Hepatocyte (in vitro differentiated cells): ENCODE measurements around the gene COL20A1.

ENCODE experiments used
- EZH2 ChIP-seq: fragments of 200-600 bp; sonication (generic); IDR thresholded peaks from 2 replicates; pipeline ENCODE4 v1.6.1; 2016; ENCODE audit warnings: antibody characterized with exemption, mild to moderate bottlenecking, borderline replicate concordance
- EZH2phosphoT487 ChIP-seq: fragments of 200-600 bp; sonication (generic); IDR thresholded peaks from one replicate; pipeline ENCODE4 v1.6.1; 2018; ENCODE audit warnings: antibody characterized with exemption, mild to moderate bottlenecking, low read depth, moderate library complexity; ENCODE audit not compliant: unreplicated experiment, severe bottlenecking
- TF ChIP-seq, protein P1 (sequence below): fragments of 200-600 bp; sonication (generic); IDR thresholded peaks from 2 replicates; pipeline ENCODE4 v1.5.1; 2016; ENCODE audit warnings: antibody characterized with exemption, mild to moderate bottlenecking; ENCODE audit not compliant: poor library complexity

DNA sequence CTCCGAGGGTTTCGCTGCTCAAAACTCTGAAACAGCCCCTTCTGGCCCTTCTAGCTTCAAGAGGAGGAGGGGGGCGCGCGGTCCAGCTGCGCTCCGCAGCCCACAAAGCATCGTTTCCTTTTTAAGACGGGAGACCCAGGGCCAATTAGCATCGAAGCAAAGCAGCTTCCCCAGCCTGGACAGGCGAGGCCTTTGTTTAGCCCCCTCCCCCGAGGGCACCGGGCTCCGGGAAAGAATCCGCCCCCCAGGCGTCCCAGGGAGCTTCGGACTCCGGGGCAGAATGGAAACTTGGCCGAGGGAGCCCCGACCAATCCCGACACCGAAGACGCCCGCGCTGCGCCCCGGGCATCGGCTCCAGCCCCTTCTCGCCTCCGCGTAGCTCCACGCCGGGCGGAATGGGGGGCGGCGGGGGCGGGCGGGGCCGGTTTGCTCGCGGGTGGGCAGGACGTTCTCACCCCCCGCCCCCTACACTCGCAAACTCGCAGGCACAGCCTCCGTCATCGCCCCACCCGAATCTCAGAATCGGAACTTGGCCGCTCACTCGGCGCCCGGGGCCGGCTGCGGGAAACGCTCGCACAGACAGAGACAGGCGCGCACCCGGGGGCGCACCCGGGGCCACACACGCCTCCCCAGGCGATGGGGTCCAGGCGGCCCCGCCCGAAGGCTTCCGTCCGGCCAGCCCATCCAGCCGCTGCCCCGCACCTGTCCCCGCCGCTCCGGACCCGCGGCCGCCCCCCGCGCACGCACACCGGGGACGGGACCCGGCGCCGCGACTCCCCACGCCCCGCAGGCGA, 39.4 kb upstream of the COL20A1 start:
- TF ChIP-seq, protein P1, sequence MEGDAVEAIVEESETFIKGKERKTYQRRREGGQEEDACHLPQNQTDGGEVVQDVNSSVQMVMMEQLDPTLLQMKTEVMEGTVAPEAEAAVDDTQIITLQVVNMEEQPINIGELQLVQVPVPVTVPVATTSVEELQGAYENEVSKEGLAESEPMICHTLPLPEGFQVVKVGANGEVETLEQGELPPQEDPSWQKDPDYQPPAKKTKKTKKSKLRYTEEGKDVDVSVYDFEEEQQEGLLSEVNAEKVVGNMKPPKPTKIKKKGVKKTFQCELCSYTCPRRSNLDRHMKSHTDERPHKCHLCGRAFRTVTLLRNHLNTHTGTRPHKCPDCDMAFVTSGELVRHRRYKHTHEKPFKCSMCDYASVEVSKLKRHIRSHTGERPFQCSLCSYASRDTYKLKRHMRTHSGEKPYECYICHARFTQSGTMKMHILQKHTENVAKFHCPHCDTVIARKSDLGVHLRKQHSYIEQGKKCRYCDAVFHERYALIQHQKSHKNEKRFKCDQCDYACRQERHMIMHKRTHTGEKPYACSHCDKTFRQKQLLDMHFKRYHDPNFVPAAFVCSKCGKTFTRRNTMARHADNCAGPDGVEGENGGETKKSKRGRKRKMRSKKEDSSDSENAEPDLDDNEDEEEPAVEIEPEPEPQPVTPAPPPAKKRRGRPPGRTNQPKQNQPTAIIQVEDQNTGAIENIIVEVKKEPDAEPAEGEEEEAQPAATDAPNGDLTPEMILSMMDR: no peak
- peak; percentile 59 for TF ChIP-seq EZH2
- TF ChIP-seq EZH2phosphoT487: peak; percentile 52
